Midbrain (tissue), 1 donor: ENCODE results near the gene ZMAT2.
"Not testable (repeated sequence)": the region's sequence is repeated elsewhere in the genome, so short reads cannot be mapped to it uniquely, and the experiment has no call there.

ENCODE experiments used
- DNase-seq: peaks from one replicate; lab custom pipeline; 2025; lab: John Stamatoyannopoulos, UW

ZMAT2 gene

DNA sequence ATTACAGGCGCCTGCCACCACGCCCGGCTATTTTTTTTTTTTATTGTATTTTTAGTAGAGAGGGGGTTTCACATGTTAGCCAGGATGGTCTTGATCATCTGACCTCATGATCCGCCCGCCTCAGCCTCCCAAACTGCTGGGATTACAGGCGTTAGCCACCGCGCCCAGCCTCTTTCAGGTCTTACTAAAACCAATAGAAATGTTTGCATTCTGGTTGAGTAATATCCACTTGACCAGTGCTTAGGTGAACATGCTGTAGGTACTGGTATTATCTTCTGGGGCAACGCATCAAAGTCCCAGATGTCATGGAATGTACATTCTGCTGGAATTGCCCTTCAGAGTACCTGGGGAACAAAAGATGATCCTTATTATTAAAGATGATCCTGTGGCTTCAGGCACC lies 8.5 kb downstream of the ZMAT2 start:
- DNase-seq = not testable (repeated sequence)

GRCh38 chr5:140710899-140711552 lies 10.8 kb downstream of the ZMAT2 start:
- DNase-seq = peak; percentile 79

DNA sequence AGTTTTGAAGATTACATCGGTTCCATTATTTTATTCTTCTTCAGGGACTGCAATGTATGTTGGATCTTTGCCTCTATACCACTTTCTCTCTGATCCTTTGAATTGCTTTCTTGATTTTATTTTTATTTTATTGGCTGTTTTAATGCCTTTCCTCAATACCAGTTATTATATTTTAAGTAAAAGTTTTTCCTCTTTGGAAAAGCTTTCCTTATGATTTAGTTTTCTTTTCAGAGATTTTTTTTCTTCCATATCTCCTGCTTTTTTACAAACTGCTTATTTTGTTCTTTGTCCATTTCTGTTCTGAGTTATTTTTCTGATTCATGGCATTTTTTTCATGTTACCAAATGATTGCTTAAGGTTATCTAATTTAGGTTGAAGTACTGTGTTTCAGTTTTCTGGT lies 11.5 kb downstream of the ZMAT2 start:
- DNase-seq = no peak

GRCh38 chr5:140713562-140714094 lies 13.4 kb downstream of the ZMAT2 start:
- no peak for DNase-seq

DNA sequence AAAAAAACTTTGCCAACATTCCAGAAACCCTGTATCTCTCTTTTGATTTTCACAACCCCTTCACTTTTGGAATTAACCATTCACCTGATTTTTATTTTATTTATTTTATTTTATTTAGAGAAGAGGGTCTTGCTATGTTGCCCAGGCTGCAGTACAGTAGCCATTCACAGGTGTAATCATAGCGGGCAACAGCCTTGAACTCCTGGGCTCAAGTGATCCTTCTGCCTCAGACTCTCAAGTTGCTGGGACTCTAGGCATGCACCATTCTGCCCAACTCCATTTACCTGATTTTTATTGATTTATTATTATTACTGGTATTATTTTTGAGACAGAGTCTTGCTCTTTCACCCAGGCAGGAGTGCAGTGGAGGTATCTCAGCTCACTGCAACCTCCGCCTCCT lies 16.0 kb downstream of the ZMAT2 start:
- not testable (repeated sequence) for DNase-seq

- no peak for DNase-seq
Observed at GRCh38 chr5:140718266-140718592, 18.0 kb downstream of the ZMAT2 start.

GRCh38 chr5:140720738-140721137 lies 20.5 kb downstream of the ZMAT2 start:
- not testable (repeated sequence) for DNase-seq

- DNase-seq = not testable (repeated sequence)
Observed at GRCh38 chr5:140721395-140721794, 21.1 kb downstream of the ZMAT2 start.

DNA sequence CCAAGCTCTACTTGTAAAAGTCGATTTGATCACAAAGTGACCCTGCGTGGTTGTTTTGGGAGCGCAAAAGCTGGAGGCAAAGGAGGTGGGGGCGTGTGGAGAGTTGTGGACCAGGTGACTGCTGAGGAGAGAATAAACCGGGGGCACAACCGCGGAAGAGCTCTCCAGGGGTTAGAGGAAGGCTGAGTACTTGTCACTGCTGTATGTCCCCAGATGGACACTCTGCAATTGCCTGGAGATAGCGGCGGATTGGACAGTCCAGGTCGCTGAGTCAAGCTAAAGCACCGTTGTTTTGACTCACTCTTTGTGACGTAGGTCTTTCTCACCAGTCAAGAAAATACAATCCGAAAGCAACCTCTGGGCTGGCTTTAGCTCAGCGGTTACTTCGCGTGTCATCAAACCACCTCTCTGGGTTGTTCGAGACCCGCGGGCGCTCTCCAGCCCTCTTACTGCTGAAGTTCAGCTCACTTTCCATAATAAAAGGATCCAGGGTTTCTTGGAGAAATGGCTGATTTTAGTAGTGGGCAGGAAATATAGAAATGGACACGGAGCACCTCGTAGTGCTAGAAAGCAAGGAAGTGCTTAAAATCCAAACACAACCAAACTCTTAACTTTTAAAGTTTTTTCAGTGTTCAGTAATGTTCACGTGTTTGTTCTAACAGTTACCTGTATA lies 25.7 kb downstream of the ZMAT2 start:
- DNase-seq = peak; percentile 17

DNA sequence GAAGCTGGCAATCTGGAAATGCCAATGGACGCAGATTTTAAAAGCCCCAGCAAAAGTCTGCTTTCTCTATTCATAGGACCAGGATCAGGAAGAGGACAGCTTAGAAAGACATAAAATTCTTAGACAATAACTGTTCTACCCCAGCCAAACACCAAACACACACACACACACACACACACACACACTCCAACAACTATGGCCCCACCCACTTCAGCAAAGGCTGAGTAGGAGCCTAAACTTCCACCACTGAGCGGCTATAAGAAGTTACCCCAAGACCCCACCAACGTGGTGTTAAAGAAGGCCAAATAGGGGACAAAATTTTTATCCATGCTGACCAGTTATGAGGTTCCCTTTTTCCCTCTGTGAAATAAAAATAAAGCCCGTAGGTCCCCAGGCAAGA lies 32.9 kb downstream of the ZMAT2 start:
- no peak for DNase-seq

GRCh38 chr5:140734354-140734753 lies 34.1 kb downstream of the ZMAT2 start:
- no peak for DNase-seq

DNA sequence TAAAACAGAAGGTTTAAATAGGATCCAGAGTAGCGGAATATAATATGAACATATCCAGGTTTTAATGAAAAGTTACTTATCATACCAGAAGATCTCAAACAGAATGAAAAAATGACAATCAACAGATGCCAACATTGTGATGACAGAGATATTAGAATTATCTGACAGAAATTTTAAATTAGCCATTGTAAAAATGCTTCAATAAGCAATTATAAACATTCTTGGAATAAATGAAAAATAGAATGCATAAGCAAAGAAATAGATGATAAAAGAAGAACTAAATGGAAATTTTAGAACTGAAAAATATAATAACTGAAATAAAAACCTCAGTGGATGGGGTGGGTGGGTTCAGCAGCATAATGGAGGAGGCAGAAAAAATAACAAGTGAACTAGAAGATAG lies 37.2 kb downstream of the ZMAT2 start:
- DNase-seq = no peak

DNA sequence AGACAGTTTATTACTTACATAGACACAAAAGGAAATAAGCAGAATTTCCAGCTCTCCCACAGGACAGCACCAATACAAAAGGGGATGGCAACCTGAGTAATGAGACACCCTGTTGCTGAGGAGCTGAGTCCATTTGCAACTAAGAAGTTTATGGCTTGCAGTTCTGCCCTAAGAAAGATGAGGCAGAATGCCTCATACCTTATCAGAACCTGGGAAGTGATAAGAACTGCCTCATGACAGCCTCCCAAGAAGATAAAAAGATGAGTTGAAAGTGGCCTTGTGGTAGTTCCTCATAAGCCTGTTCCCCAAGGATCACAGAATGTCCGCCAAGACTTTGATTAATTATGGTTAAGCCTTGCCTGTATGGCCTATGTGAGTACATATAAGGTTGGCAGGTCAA lies 41.7 kb downstream of the ZMAT2 start:
- DNase-seq = no peak

- DNase-seq = no peak
Observed at GRCh38 chr5:140753561-140753960, 53.3 kb downstream of the ZMAT2 start.
